Renal pelvis (tissue), 4 donors: Measurements from ENCODE around the gene RPL22L1. TPM values are rescaled to one million over a fixed set of nuclear protein-coding genes. Genes with fewer than 3 reads are reported as not detected.
"Not testable (repeated sequence)": the region's sequence is repeated elsewhere in the genome, so short reads cannot be mapped to it uniquely, and the experiment has no call there.

Experiments used
- DNase-seq: peaks from one replicate; pipeline ENCODE4 v3.0.0-alpha.2; 2013
- polyA plus RNA-seq, 3 donors: library from polyadenylated mRNA; unstranded; fragments of 120-200 nt; gene quantifications; one replicate each; pipeline ENCODE4 v1.2.1, GENCODE V29; 2013; ENCODE audit not compliant: insufficient read length in 3 of 3

The RPL22L1 gene
- polyA plus RNA-seq, 3 donors: 60.2 to 65.8 (median 61.7) TPM

GRCh38 chr3:170897199-170897598 is 27.2 kb upstream of the RPL22L1 start:
- not testable (repeated sequence) for DNase-seq

GRCh38 chr3:170896781-170897180 is 26.8 kb upstream of the RPL22L1 start:
- DNase-seq: no peak

GRCh38 chr3:170896333-170896732 is 26.3 kb upstream of the RPL22L1 start:
- DNase-seq: not testable (repeated sequence)

- no peak for DNase-seq
These were observed 23.9 kb upstream of the RPL22L1 start for GRCh38 chr3:170893895-170894294.

- no peak for DNase-seq
These were observed 19.6 kb upstream of the RPL22L1 start for GRCh38 chr3:170889630-170890029.

- DNase-seq: no peak
These were observed 19.1 kb upstream of the RPL22L1 start for GRCh38 chr3:170889132-170889531.

- DNase-seq: not testable (repeated sequence)
These were observed 14.3 kb upstream of the RPL22L1 start for GRCh38 chr3:170884109-170884930.

GRCh38 chr3:170878688-170879087 is 8.7 kb upstream of the RPL22L1 start:
- DNase-seq: not testable (repeated sequence)

GRCh38 chr3:170877311-170877710 is 7.3 kb upstream of the RPL22L1 start:
- DNase-seq: not testable (repeated sequence)

- DNase-seq: no peak
These were observed 6.5 kb upstream of the RPL22L1 start for GRCh38 chr3:170876537-170876936.

GRCh38 chr3:170869239-170869590 is 780 bp downstream of the RPL22L1 start:
- no peak for DNase-seq

- DNase-seq: no peak
These were observed 1.3 kb downstream of the RPL22L1 start for GRCh38 chr3:170868577-170869238.

- DNase-seq: no peak
These were observed 2.7 kb downstream of the RPL22L1 start for GRCh38 chr3:170867143-170867937.

- no peak for DNase-seq
These were observed 3.5 kb downstream of the RPL22L1 start for GRCh38 chr3:170866499-170866898.

GRCh38 chr3:170865209-170866094 is 4.5 kb downstream of the RPL22L1 start:
- no peak for DNase-seq

- no peak for DNase-seq
These were observed 5.3 kb downstream of the RPL22L1 start for GRCh38 chr3:170864525-170865208.

- DNase-seq: no peak
These were observed 6.2 kb downstream of the RPL22L1 start for GRCh38 chr3:170863816-170864215.

GRCh38 chr3:170862618-170863374 is 7.2 kb downstream of the RPL22L1 start:
- DNase-seq: no peak

GRCh38 chr3:170858599-170858998 is 11.4 kb downstream of the RPL22L1 start:
- no peak for DNase-seq

GRCh38 chr3:170852324-170852723 is 17.7 kb downstream of the RPL22L1 start:
- DNase-seq: peak; percentile 80
